C4-2B (cell line): ENCODE measurements around the gene SLC7A9.

Experiments
- CTCF ChIP-seq: fragments of 450-650 bp; conservative IDR thresholded peaks from 2 replicates; pipeline ENCODE4 v1.5.1; 2017; ENCODE audit warnings: mild to moderate bottlenecking
- ZFX ChIP-seq: fragments of 450-650 bp; IDR thresholded peaks from 2 replicates; pipeline ENCODE4 v1.6.1; 2017

- TF ChIP-seq CTCF (no peak), ZFX (no peak)
Measured at GRCh38 chr19:32866564-32867265, 2.9 kb downstream of the SLC7A9 start.
